ENCODE data around the gene IGSF22.
A peak's percentile ranks its signal among the peaks of the same experiment; 100 is the strongest.

IGSF22 gene

GRCh38 chr11:18743900-18744514 is 18.0 kb upstream of the IGSF22 start:
- DNase-seq (ENCODE audit: low spot score): no peak

- no peak for DNase-seq (ENCODE audit: low spot score)
These were observed 17.4 kb upstream of the IGSF22 start for GRCh38 chr11:18743365-18743764.

DNA sequence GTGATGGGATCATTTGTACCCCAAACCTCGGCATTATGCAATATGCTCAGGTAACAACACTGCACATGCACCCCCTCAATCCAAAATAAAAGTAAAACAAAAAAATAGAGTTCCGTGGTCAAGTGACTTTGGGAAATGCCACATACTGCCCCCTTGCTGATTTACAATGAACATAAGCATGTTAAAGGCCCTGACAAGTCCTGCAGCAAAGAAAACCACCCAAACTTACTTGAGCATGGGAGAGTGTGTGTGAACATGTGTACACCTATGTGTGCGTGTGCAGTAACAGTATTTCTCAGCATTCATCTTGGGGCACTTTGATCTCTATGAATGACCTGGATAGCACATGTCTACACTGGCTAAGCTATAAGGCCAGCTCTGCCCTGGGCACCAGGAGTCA is 15.8 kb upstream of the IGSF22 start:
- DNase-seq (ENCODE audit: low spot score): no peak

- no peak for DNase-seq (ENCODE audit: low spot score)
These were observed 13.7 kb upstream of the IGSF22 start for GRCh38 chr11:18739685-18740084.

GRCh38 chr11:18737642-18738041 is 11.7 kb upstream of the IGSF22 start:
- no peak for DNase-seq (ENCODE audit: low spot score)

- DNase-seq (ENCODE audit: low spot score): no peak
These were observed 10.7 kb upstream of the IGSF22 start for GRCh38 chr11:18736590-18737148.

DNA sequence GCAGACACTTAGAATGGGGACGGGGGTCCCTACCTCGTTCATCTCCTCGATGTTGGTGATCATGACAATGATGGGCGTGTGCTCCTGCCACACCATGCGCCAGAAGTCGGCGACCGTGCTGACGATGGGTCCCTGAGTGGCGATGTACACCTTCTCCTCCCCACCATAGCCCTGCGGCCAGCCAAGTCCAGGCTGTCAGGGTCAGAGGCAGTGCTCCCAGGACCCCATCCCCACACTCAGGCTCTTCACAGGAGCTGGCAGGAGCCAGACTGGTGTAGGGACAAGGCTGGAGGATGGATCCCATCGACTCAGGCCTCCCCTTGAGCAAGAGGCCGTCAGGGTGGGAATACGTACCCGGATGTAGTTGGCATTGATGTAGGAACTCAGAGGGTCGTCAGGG is 7.2 kb upstream of the IGSF22 start:
- DNase-seq (ENCODE audit: low spot score): no peak

DNA sequence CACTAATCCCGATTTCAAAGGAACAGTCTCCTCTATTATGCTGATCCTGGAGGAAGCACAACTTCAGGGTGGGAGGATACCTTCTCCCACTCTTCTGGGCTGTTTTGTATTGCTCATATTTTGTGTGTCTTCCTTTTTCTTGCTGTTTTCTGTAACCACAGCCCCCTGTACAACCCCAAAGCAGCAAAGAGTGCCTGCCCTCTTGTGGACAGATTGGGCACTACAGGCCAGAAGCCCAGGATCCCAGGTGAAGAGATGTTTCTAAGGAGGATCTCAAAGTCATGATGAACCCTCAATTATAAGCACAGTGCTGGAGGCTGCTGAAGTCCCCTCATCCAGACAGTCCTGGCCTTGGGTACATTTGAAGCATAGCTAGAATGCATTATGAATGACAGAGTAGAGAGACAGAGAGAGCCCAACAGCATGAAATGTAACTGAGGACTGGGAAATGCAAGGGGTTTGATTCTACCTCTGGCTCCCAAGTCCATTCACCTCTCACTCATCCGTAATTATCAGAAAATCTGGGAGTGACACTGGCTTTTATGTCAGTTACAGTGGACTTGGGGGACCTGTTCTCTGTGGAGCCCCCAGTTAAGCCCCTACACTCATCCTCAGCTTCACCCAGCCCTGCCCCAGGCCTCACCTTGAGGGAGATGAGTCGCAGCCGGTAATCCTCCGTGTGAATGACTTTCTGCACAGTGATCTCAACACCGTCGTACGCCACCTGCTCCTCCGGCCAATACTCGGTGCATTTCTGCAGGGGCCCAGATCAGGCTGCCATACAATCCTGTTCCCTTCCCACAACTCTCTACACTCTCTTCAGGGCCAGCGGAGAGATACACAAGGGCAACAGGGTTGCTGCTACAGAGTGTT is 6.2 kb upstream of the IGSF22 start:
- peak; percentile 75 for DNase-seq (ENCODE audit: low spot score)

GRCh38 chr11:18731441-18731840 is 5.5 kb upstream of the IGSF22 start:
- DNase-seq (ENCODE audit: low spot score): no peak

DNA sequence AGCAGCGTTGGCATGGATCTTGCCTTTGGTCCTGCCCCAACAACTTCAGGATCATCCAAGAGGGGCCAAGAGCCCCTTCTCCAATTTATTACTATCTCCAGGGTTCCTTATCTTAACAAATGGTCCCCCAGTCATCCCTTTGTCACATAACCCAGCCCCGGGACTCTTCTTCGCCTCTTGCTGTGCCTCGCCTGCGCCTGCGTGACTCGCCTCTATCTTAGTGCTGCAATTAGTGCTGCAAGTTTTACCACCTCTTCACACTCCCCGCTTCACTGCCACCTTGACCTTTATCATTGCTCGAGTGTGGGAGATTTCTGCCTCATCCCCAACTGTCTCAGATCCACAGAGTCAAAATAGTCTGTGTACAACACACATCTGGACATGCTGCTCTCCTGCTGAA is 4.0 kb upstream of the IGSF22 start:
- no peak for DNase-seq (ENCODE audit: low spot score)

DNA sequence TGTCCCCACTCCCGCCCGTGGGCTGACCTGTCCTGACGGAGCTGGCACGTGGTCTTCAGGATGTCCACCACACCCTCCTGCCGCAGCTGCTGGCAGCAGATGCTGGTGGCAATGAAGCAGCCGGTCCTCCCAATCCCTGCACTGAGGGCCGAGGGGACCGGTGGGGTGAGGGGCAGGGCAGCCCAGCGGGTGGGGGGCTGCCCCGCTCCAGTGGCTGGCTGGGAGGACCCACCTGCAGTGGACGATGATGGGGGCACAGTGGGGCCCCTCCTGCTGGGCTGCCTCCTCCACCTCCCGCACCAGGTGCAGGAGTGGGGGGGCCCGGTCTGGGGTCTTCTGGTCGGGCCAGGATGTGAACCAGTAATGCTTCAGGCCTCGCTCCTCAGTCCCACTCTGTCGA is 3.4 kb upstream of the IGSF22 start:
- DNase-seq (ENCODE audit: low spot score): no peak

- DNase-seq (ENCODE audit: low spot score): no peak
These were observed 2.7 kb upstream of the IGSF22 start for GRCh38 chr11:18728658-18729057.

DNA sequence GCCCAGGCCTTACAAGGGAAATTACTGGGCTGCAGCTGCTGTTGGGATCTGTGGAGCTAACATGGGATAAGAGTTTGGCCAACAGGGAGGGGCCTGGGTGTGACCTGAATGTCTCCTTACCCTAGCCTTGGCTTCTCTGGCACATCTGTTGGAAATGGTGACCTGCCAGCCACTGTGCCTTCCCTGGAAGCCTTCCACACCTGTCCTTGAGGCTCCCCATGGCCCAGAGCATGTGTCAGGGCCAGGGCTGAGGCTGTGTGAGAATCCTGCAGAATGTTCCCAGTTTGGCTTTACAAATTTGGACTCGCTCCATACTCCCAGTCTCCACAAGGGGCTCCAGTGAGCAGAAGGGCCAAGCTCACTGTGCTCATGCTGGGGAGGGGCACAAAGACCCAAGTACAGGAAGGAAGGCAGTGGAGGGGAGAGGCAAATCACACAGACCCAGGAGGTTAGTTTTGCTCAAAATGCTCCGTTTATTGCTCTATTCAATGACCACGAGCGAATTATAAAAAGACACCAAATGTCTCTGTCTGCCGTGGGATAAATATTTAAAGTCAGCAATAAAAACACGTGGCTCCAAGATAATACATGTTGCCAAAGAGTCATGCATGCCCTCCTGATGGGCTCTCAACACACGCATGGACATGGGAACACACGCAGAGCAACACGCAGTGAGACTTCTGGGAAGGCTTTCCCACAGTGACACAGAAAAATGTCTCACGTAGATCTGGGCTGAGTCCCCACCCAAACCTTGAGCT is 1.7 kb upstream of the IGSF22 start:
- peak; percentile 69 for DNase-seq (ENCODE audit: low spot score)

DNA sequence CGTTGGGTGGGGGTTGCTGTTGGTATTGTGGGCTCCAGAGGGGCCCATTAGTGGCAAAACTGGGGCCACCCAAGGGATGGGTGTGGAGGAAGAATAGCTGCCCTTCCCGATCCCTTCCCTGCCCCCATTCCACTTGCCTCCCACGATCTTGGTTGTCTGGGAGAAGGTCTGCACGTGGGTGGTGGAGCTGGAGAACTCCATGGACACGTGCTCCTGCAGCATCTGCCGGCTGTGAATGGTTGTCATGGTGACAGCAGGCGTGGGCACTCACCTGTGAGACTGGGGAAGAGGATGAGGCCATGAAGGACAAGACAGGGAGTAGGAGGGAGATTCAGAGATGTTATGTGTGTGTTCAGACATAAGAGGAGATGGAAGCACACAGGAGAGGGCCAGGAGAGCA is 2.0 kb downstream of the IGSF22 start:
- peak; percentile 60 for DNase-seq (ENCODE audit: low spot score)

DNA sequence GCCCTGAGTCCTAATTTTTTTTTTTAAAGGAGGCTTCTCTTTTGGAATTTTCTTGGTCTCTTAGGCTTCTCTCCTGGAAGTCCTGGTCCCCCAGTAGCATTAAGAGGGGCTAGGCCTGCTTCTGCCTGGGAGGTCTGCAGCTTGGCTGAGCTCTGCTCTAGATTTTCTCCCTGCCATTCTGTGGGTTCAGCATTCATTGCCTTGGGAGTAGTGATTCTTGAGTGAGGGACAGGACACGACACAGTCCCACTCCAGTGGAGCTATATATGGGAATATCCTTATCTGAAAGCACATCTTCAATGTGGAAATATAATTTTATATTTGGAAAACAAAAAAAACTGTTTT is 3.7 kb downstream of the IGSF22 start:
- DNase-seq (ENCODE audit: low spot score): no peak

GRCh38 chr11:18721561-18722292 is 4.3 kb downstream of the IGSF22 start:
- DNase-seq (ENCODE audit: low spot score): peak; percentile 66

DNA sequence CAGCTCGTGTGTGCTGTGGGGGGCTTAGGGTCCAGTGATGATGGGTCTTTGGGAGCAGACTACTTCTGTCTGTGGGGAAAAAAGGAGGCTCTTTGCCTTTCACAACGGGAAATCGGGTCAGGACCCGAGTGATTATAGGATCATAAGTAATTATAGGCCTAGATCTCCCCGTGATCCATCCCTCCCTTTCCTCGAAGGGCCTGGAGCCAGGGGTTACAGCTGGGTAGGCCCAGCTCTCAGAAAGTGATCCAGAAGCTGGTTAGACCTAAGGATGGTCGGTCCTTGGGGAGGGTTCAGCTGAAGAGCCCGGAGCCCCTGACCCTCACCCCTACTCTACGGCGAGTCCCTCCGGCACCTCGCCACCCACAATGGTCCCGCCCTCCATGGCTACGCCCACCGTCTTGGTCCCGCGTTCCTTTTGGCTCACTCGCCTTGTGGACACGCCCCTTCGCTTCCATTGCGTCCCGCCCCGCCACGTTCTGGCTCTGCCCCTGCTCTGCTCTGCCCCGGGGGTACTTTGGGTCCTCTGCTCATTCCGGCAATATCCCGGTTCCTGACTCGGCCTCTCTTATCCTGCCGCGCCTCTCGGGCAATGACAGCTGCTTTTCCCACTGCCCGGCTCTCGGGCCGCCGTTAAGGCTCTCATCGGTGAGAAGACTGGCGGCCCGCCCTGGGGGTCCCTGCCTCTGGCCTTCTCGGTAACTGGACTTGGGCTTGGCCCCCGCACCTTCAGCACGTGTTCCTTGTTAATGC is 5.0 kb downstream of the IGSF22 start:
- DNase-seq (ENCODE audit: low spot score): peak; percentile 86

DNA sequence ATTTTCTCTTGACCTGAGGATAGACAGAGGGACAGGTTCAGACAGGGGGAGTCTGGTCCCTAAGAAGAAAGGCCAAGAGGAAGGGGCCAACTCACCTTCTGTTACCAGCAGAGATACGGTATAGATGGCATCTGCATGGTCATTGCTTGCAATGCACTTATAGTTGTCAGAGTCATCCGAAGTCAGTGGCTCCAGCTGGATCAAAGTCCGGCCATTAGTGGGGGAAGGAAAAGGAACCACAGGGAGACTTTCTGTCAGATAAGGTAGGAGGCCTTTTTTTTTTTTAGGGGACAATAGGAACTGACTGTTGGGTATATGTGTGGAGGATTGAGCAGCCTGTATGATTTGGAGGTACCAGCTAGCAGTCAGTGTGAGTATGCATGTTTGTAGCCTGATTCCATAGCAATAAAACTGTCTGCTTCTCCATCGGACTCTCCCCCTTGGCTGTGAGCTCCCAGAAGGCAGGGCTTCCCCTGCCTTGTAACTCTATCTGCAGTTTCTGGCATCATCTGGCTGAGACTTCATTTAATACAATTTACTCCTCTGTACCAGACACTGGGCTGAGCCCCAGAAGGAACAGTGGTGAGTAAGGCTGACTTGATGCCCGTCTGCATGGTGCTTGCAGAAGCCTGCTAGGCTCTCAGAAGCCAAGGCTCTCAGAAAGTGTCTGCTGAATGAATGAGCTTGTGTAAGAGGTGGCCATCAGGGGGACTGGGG is 5.7 kb downstream of the IGSF22 start:
- DNase-seq (ENCODE audit: low spot score): peak; percentile 49

- DNase-seq (ENCODE audit: low spot score): no peak
These were observed 10.5 kb downstream of the IGSF22 start for GRCh38 chr11:18715476-18715875.

DNA sequence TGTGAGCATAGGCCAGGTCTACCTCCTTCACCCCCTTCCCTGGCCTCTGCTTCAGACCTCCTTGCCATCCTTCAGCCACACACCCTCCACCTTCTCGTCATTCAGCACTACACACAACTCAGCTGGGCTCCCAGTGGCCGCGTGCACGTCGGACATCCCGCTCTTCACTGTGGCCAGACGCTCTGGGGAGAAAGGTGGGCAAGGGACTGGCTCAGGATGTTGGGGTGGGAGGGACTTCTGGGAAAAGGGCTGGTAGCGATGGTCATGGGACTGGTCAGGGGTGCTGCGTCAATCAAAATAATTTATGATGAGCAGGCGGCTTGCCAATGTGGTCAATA is 11.6 kb downstream of the IGSF22 start:
- no peak for DNase-seq (ENCODE audit: low spot score)

Measured in Ammon's horn (tissue), 1 donor.